Loucy (cell line): ENCODE data around the gene DCAF10.

Experiments
- H2AFZ ChIP-seq: fragments of 200-600 bp; sonication (generic); 2 replicates; pipeline ENCODE4 v1.6.0; 2016; ENCODE audit warnings: antibody characterized with exemption, mild to moderate bottlenecking, low read length, moderate library complexity
- H3F3A ChIP-seq: fragments of 200-600 bp; 2 replicates; pipeline ENCODE4 v1.6.0; 2016; ENCODE audit warnings: antibody characterized with exemption, low read depth, mild to moderate bottlenecking
- H3K27me3 ChIP-seq: fragments of 200-600 bp; sonication (generic); 2 replicates; pipeline ENCODE4 v1.6.1; 2014; ENCODE audit warnings: low read length, mild to moderate bottlenecking; ENCODE audit not compliant: insufficient read depth, poor library complexity, severe bottlenecking
- H3K36me3 ChIP-seq: fragments of 200-600 bp; sonication (generic); 2 replicates; pipeline ENCODE4 v1.6.1; 2016; ENCODE audit warnings: low read length; ENCODE audit not compliant: insufficient read depth
- H3K4me1 ChIP-seq: fragments of 200-600 bp; sonication (generic); 2 replicates; pipeline ENCODE4 v1.5.1; 2014; ENCODE audit warnings: low read length, mild to moderate bottlenecking; ENCODE audit not compliant: insufficient read depth, poor library complexity, severe bottlenecking
- H3K4me2 ChIP-seq: fragments of 200-600 bp; sonication (generic); 2 replicates; pipeline ENCODE4 v1.6.0; 2014; ENCODE audit warnings: antibody characterized with exemption, low read length, low read depth, mild to moderate bottlenecking; ENCODE audit not compliant: poor library complexity, severe bottlenecking
- H3K4me3 ChIP-seq: fragments of 200-600 bp; sonication (generic); 2 replicates; pipeline ENCODE4 v1.5.1; 2014; ENCODE audit warnings: low read length, mild to moderate bottlenecking, mixed read lengths; ENCODE audit not compliant: poor library complexity, severe bottlenecking
- H3K79me2 ChIP-seq: fragments of 200-600 bp; sonication (generic); 2 replicates; pipeline ENCODE4 v1.6.1; 2014; ENCODE audit warnings: low read length; ENCODE audit not compliant: insufficient read depth
- H3K9ac ChIP-seq: fragments of 200-600 bp; sonication (generic); 2 replicates; pipeline ENCODE4 v1.6.0; 2014; ENCODE audit warnings: mild to moderate bottlenecking, low read depth, low read length, moderate library complexity; ENCODE audit not compliant: poor library complexity, severe bottlenecking
- H3K9me2 ChIP-seq: fragments of 200-600 bp; sonication (generic); replicated peaks from 2 replicates; pipeline ENCODE4 v1.6.1; 2016; ENCODE audit warnings: low read depth, low read length, mixed read lengths
- H3K9me3 ChIP-seq: fragments of 200-600 bp; sonication (generic); 2 replicates; pipeline ENCODE4 v1.6.1; 2014; ENCODE audit warnings: mild to moderate bottlenecking, antibody characterized with exemption, low read length, low read depth; ENCODE audit not compliant: insufficient read depth
- H4K20me1 ChIP-seq: fragments of 200-600 bp; sonication (generic); 2 replicates; pipeline ENCODE4 v1.6.0; 2014; ENCODE audit warnings: antibody characterized with exemption, low read length, mild to moderate bottlenecking; ENCODE audit not compliant: insufficient read depth, poor library complexity, severe bottlenecking
- CTCF ChIP-seq: fragments of 200-600 bp; sonication (generic); conservative IDR thresholded peaks from 2 replicates; pipeline ENCODE4 v1.5.1; 2014; ENCODE audit warnings: mild to moderate bottlenecking, antibody characterized with exemption, low read length
- EZH2phosphoT487 ChIP-seq: fragments of 200-600 bp; IDR thresholded peaks from 2 replicates; pipeline ENCODE4 v1.6.1; 2018; ENCODE audit warnings: antibody characterized with exemption, mild to moderate bottlenecking, moderate library complexity, borderline replicate concordance

The DCAF10 gene

GRCh38 chr9:37914701-37915358 is 114.2 kb downstream of the DCAF10 start:
- no peak overlapping the region for H3K9ac ChIP-seq
- H3K4me3 ChIP-seq, result no peak overlapping the region
- H3F3A ChIP-seq, result no peaks in the 10 kb centered on the region
- no peaks in the 10 kb centered on the region for H3K79me2 ChIP-seq
- H2AFZ ChIP-seq, result no peak overlapping the region
- no peaks in the 10 kb centered on the region for H3K36me3 ChIP-seq
- TF ChIP-seq CTCF (no peak), EZH2phosphoT487 (no peak)
- no peak overlapping the region for H3K4me2 ChIP-seq
- no peaks in the 10 kb centered on the region for H3K4me1 ChIP-seq
- H3K9me3 ChIP-seq, result no peaks in the 10 kb centered on the region
- H4K20me1 ChIP-seq, result no peaks in the 10 kb centered on the region
- no peaks in the 10 kb centered on the region for H3K9me2 ChIP-seq
- no peaks in the 10 kb centered on the region for H3K27me3 ChIP-seq

GRCh38 chr9:37915911-37916470 is 115.4 kb downstream of the DCAF10 start:
- Histone ChIP-seq H3K36me3 (no peaks in the 10 kb centered on the region), H3F3A (no peaks in the 10 kb centered on the region), H3K79me2 (no peaks in the 10 kb centered on the region), H4K20me1 (no peaks in the 10 kb centered on the region), H3K27me3 (no peaks in the 10 kb centered on the region), H3K9me3 (no peaks in the 10 kb centered on the region), H2AFZ (no peak overlapping the region), H3K9me2 (no peaks in the 10 kb centered on the region), H3K4me1 (no peaks in the 10 kb centered on the region), H3K9ac (no peak overlapping the region), H3K4me3 (no peak overlapping the region), H3K4me2 (no peak overlapping the region)
- no peak for TF ChIP-seq EZH2phosphoT487

- H3K27me3 ChIP-seq, result no peaks in the 10 kb centered on the region
- H3F3A ChIP-seq, result no peaks in the 10 kb centered on the region
- H3K4me3 ChIP-seq, result no peak overlapping the region
- no peak overlapping the region for H3K4me2 ChIP-seq
- no peak for TF ChIP-seq EZH2phosphoT487
- no peak for TF ChIP-seq CTCF
- no peaks in the 10 kb centered on the region for H4K20me1 ChIP-seq
- H3K9me3 ChIP-seq, result no peaks in the 10 kb centered on the region
- no peak overlapping the region for H3K9ac ChIP-seq
- no peaks in the 10 kb centered on the region for H3K9me2 ChIP-seq
- no peak overlapping the region for H2AFZ ChIP-seq
- H3K79me2 ChIP-seq, result no peaks in the 10 kb centered on the region
- H3K4me1 ChIP-seq, result no peaks in the 10 kb centered on the region
- no peaks in the 10 kb centered on the region for H3K36me3 ChIP-seq
These were observed 116.1 kb downstream of the DCAF10 start for GRCh38 chr9:37916471-37917312.
